Pons (tissue), 1 donor: Measurements from ENCODE around the gene OR2AE1.

Experiments
- DNase-seq: peaks from one replicate; pipeline ENCODE4 v3.0.0-alpha.2; 2016; ENCODE audit warnings: low spot score

Gene OR2AE1

DNA sequence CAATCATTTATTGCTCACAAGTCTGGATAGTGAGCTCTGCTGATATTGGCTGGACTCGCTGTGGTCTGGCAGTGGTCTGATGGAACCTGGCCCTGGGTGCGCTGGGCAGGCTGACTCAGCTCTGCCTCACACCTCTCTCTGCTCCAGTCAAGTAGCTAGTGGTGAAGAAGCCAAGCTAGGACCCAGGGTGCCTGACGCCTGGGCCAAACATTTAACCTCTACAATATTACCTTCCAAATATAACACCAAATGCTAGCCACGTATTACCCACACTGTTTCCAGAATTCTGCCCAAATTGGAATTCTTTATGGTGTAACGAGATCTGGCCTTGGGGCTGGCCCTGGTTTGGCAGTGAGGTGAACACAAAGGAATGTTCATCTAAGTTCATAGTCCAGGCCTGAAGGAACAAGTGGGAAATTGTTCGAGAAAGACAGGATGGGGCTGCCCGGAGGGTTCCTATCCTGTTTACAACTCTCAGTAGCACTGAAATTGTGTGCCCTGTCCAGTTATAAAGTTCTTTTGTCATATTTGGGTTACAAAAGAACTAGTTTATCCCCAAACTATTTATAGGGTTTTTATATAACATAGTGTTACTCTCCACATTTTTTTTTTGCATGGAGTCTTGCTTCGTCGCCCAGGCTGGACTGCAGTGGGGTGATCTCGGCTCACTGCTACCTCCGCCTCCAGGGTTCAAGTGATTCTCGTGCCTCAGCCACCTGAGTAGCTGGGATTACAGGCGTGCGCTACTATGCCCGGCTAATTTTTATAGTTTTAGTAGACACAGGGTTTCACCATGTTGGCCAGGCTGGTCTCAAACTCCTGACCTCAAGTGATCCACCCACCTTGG is 16.3 kb downstream of the OR2AE1 start:
- no peak for DNase-seq

DNA sequence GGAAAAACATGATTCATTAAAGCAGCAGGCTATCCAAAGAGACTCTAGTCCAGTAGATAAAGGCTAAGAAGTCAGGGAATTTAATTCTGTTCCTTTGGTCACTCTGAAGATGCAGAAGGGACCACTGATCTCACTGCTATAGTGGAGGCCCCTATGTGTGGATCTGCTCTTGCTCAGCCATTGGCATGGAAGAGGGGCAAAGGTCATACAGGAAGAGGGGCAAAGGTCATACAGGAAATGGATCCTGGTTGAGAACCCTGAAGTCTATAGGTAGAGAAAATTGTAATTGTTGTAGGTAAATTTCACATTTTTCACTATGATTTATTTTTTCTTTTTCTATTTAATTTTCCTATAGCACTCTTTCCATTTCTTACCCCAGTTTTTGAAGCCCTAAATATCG is 21.6 kb downstream of the OR2AE1 start:
- no peak for DNase-seq

DNA sequence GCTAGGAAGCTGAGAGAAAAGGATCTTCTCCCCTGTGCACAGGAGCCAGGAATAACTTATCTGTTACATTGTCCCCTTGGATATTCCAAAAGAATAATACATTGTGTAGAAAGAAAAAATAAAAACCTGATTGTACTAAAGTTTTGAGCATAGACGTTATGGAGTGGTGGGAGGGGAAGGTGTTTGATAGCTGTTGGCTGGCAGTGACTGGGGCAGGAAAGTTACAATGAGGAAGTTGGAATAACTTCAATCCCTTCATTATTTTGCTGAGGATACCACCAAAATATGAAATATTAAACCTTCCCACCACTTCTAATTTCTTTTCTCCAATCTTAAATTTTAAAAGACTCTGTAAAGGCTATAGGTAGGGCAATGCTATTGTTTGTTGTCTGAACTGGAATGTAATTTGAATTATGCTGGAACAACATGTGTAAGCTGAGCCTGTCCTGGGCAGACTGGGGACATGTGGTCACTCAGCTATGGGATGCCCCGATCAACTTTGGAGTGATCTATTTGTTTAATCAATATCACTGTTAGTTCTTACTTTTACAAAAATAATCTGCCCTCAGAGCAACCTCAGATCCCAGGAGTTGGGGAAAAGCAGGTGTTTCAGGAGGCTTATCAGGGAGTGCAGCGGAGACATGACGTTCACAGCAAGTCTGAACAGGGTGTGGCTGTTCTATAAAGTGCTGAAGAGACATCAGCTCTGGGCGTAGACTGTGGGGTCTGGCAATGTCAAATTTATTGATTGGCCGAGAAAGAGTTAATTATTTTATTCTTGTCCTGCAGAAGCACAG is 28.2 kb downstream of the OR2AE1 start:
- no peak for DNase-seq

DNA sequence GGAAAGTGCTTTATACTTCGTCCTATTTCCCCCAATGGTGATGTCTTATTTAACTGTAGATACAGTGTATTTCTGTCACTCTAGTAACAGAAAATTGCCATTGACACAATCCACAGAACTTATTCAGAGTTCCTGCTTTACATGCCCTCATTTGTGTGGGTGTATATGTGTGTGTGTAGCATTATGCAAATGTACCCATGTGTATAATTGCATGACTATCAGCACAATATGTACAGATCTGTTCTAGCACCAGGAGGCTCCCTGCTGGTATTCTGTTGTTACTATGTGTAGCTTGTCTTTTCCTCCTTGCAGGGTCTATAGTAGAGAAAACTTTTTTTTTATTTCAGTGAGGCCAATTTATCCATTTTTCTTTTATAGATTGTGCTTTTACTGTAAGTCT is 32.5 kb downstream of the OR2AE1 start:
- DNase-seq, result no peak

DNA sequence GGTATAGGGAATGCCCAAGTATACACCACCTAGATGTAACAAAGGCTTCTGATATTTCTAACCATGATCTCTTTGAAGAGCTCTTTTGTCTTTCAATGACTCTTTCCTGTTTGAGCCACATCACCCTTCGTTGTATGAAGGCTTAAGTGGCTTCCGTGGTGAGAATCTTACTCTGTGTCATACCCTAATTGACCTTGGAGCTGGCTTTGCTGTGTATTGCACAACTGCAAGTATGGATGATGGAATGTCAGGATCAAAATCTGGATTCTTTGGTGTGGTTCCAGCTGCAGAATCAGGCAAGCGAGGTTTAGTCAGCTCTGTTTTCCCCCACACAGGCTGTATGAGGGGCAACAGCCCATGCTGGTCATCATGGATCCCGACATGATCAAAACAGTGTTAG is 33.0 kb downstream of the OR2AE1 start:
- DNase-seq, result no peak

DNA sequence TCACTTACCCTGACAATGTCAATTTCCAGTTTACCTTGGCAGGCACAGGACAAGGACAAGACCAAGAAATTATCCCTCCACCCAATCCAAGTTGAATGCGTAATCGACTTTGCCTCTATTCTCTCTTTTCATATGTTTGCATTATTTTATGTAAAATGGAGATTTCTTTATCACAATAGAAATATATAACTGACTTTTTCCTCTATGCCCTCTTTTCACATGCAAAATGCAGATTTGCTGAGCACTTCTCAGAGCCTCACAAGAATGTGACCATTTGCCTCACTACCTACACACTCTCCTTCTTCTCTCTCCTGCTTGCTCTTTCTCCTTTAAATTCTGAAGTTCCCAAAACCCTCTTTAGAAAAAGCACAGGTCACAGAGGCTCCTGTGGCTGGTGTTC is 33.9 kb downstream of the OR2AE1 start:
- no peak for DNase-seq

DNA sequence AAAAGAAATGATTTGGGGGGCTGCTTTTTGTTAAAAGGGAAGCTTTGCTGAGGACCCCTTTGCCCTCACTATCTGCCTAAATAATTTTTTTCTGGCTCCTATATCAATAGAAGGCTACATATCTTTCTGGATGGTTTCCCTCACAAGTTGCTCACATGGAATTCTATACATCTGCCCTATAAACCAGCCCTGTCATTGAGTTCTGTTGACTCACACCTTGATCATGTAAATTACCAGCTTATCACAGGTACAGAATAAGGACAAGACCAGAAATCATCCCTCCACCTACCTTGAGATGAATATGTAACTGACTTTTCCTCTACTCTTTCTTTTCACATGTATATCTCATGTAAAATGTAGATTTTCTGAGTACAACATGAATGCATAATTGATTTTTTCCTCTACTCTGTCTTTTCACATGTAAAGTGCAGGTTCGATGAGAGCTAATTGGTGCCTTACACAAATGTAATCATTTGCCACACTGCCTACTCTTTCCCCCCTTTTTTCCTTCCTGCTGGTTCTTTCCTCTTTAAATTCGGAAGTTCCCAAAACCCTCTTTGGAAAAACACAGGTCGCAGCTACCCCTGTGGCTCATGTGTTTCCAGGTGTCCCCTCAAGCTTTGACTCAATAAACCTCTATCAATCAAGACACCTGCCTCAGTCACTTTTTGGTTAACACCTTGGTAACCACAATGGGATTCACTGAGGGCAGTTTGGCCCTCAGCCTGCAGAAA is 36.5 kb downstream of the OR2AE1 start:
- no peak for DNase-seq

DNA sequence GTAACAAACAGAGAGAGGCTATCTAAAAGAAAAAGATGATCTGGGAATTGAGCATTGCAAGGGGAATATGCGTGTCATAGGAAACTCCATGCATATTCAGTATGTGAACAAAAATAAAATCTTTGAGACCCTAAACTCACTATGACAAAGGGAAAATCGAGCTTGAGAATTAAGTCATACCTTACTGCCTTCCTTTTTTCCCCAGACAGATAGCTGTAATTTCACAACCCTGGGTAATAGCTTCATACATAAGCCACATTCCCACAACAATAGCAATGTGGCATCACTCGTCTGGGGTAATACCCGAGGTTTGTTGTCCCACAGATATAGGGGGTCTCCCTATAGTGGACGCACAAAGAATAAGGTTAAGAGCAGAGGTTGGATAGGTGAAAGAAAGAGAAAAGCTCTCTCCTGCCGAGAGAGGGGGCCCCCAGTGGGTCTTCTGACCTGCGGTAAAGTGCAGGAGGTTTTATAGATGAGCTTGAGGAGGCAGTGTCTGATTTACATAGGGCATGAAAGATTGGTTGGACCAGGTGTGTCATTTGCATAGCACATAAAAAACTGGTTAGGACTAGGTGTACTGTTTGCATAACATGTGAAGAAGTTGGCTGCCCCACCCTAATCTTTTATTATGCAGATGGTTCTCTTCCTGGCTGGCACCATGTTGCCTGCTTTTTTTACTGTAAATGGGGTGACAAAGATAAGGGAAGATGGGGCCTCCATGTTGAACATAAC is 37.4 kb downstream of the OR2AE1 start:
- DNase-seq, result no peak

DNA sequence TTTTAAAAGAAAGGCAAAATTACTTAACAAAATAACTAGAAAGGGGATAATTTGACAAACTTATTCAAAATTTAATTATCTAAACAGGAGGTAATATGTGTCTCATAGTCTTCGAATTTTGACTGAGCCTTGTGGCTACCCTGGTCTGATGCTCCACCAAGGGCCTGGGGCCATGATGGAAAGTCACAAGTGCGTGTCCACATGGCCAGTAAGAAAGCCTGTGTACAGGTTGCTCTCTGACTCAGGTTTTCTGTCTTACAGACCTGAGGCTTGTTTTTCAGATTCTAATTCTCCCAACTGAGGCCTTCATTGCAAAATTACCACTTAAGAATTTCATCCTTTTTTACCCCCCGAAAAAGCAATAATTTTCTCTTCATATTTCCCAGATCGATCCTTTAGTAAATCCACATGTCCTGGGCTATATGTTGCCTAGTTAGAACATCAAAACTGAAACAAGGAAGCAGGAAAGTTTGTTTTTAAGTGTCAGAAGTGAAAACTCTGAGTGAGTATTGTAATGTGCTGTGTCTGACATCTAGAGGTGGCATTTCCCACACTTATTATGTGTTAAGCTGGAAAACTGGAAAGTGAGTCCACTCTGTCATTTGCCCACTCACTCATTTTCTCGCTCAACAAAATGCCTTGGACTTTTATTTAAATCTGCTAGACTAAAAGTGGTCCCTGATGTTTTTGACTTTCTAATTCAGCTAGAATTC is 39.0 kb downstream of the OR2AE1 start:
- peak; percentile 14 for DNase-seq

DNA sequence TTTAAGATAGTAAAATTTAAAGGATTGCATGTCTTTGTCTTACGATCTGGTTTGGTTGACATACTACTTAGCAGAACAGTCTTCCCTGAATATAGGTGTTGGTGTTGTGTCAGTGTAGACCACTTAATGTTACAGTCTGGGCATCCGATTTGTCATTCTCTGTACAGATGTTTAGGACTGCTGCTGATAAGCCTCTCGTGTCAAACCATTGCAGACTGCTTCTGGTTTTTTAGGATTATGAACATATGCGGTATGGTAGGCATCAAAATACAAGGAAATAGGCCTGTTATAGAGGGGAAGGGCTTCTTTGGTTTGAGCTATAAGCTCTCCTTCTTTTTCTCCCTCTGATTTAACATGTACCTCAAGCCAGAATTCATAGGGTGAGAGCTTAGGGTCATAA is 41.6 kb downstream of the OR2AE1 start:
- DNase-seq, result no peak

DNA sequence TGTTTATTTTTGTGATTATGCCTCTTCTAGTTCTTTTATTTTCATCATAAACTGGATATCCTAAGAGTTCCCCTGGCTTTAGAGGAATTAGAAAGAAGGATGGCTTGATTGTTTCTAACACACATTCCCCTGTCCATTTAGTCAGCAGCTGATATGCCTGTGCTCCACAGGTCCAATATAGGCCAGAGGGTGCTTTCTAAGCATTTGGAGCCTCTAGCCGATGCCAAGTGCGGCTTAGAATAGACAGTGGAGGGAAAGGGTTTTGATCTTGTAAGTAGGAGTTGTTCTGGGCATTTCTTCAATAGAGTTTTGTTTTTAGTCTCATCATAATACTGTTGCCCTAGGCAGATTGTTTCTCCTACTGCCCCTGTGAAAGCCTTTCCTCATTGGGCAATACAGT is 42.5 kb downstream of the OR2AE1 start:
- no peak for DNase-seq

DNA sequence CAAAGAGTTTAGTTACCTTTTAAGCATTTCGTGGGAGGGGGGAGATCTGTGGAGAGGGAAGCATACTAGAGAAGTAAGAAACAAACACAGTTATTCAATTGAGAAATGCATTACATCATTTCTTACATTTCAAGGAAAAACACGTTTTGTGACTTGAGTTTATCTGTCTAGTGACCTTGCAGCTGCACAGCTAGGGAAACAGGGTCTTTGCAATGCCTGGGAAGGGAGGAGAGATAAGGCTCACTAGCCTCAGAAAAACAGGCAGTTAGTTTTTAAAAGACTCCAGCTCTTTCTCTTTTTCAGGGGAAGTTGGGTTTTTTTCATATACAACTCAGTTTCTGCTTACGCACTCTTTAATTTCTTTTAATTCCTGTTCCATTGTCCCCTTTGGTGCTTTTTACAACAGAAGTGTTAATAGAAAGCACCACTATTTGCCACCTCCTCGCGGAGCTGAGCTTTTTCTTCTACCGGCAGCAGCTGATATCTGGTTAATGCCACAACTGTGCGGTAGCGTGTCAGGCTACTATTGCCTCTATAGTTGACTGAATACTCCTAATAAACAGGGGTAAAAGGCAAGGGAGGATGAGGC is 43.5 kb downstream of the OR2AE1 start:
- no peak for DNase-seq

DNA sequence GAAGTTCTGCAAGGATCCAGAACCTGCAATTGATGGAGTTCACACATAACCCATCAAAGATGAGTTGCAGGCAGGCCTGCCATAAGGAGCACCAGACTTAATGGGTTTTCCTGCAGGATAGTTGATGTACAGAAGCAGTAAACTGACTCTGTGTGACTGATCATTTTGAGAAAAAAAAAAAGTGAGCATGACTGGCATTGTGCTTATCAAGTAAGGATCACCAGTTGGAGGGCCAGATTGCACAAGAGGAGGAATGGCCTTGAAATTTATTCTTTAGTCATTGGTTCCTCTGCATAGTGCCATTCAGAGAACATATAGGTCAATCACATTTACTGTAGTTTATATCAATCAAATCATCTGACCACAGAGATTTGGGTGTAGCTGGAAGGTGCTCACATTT is 45.2 kb downstream of the OR2AE1 start:
- DNase-seq, result no peak

DNA sequence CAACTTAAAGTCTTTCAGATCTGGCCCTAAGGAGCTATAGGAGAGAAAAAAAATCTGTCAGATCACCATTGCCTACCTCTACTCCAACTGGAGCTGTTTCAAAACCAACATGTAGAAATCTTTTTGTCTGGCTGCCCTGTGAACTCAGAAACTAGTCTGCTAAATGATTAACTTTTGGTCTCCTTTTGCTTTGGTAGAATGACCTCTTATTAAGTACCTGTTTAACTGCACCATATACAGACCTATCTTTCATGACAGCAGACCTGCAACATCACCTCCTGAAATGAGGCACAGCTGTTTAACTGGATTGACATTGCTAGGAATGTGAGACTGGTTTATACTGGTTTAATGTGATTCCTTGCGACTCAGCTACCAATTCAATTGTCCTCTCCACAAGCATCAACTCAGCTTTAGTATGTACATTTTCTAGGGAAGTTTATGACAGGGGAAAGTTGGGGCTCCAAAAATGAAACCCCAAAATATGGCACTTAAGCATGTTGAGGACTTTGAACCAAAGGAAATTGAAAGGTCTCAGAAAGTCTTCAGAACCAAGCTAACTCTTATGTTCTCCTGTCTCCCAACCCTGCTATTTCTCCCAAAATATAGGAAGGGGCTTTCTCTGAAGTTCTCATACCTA is 47.2 kb downstream of the OR2AE1 start:
- DNase-seq, result no peak

DNA sequence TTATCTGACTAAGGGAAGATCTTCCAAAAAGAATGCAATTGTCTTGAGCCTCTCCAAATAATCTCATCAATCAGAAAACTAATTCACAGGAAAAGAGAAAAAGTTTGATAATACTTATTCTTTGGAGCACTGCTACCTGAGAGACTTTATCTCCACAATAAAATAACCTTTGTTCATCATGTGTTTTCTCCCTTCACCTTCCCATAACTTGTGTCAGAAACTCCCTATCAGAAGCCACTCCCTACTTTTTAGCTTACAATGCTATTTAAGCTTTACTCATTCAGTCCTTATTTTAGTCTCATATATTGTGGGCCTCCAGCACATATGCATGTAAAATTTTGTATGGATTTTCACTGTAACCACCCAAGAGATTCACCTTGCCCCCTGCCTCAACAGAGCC is 48.0 kb downstream of the OR2AE1 start:
- no peak for DNase-seq

DNA sequence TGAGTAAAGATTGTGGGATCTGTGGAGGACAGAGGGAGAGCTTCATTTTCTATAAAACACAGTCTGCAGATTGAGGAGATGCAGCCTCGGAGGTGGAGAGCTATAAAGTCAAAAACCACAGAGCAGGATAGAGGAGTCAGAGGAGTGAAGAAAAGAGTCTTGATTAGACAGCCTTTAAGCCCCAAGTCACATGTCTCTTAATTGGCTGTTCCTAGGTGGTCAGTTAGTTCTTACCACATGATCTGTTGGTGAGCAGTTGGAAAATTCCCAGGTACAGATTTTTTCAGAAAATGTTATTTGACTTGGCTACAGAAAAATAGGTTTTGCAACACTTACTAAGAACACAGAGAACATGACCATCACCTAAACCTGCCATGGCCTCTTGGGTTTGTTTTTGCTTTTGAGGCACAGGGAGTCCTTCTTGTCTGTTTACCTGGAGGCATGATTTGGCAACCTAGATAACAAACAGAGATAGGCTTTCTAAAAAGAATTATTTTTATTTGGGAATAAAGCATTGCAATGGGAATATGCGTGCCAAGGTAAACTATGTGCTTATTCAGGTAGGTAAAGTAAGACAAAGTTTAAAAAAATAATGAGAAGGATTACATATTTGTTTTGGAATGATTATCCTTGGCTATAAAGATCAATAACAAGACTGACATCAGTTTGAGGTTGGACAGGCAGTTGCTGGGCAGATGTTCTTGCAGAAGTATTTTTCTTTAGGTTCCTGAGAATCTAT is 49.6 kb downstream of the OR2AE1 start:
- no peak for DNase-seq
